GM18909 (cell line): ENCODE measurements around the gene NOP9.
A peak's percentile ranks its signal among the peaks of the same experiment; 100 is the strongest.

Experiments used
- ATAC-seq: cut with Tn5 transposase; IDR thresholded peaks from one replicate; pipeline ENCODE4 v1.9.1; 2021; ENCODE audit warnings: mild to moderate bottlenecking; ENCODE audit not compliant: unreplicated experiment, poor library complexity

The NOP9 gene

GRCh38 chr14:24299255-24300191 is at the start of gene NOP9, which contains the start of gene DHRS1:
Gene NOP9, plus strand, starts transcription at chr14:24299850. Its CDS starts 105 bp downstream, at chr14:24299955.
Gene DHRS1, minus strand, starts transcription at chr14:24299780. Its CDS starts 674 bp downstream, at chr14:24299106.
- ATAC-seq = peak; percentile 80

- no peak for ATAC-seq
Observed at GRCh38 chr14:24250354-24250753, 49.3 kb upstream of the NOP9 start.

GRCh38 chr14:24251880-24252288 is 47.8 kb upstream of the NOP9 start:
- no peak for ATAC-seq

- no peak for ATAC-seq
Observed at GRCh38 chr14:24252289-24253124, 47.1 kb upstream of the NOP9 start.

- ATAC-seq = no peak
Observed at GRCh38 chr14:24253936-24254335, 45.7 kb upstream of the NOP9 start.

GRCh38 chr14:24254630-24255392 is 44.8 kb upstream of the NOP9 start:
- ATAC-seq = no peak

- no peak for ATAC-seq
Observed at GRCh38 chr14:24255438-24255837, 44.2 kb upstream of the NOP9 start.

GRCh38 chr14:24255931-24256711 is 43.5 kb upstream of the NOP9 start:
- ATAC-seq = no peak

- no peak for ATAC-seq
Observed at GRCh38 chr14:24256960-24257359, 42.7 kb upstream of the NOP9 start.

- no peak for ATAC-seq
Observed at GRCh38 chr14:24258119-24258518, 41.5 kb upstream of the NOP9 start.

- no peak for ATAC-seq
Observed at GRCh38 chr14:24258548-24259265, 40.9 kb upstream of the NOP9 start.

- ATAC-seq = no peak
Observed at GRCh38 chr14:24259282-24260025, 40.2 kb upstream of the NOP9 start.

- ATAC-seq = no peak
Observed at GRCh38 chr14:24260026-24260779, 39.4 kb upstream of the NOP9 start.

- ATAC-seq = no peak
Observed at GRCh38 chr14:24260780-24261157, 38.9 kb upstream of the NOP9 start.

- no peak for ATAC-seq
Observed at GRCh38 chr14:24261256-24261968, 38.2 kb upstream of the NOP9 start.

- ATAC-seq = no peak
Observed at GRCh38 chr14:24261969-24262327, 37.7 kb upstream of the NOP9 start.
